NCI-H345 (cell line): ENCODE measurements around the gene RBMS3.
"Not testable (repeated sequence)": the region's sequence is repeated elsewhere in the genome, so short reads cannot be mapped to it uniquely, and the experiment has no call there.

Source experiments
- DNase-seq: peaks from one replicate; lab custom pipeline; 2025; lab: John Stamatoyannopoulos, UW

The RBMS3 gene

GRCh38 chr3:30024466-30024865 lies 743.6 kb downstream of the RBMS3 start:
- DNase-seq, result no peak

- DNase-seq, result no peak
These were observed 746.0 kb downstream of the RBMS3 start for GRCh38 chr3:30026851-30027250.

- no peak for DNase-seq
These were observed 753.5 kb downstream of the RBMS3 start for GRCh38 chr3:30034246-30034991.

- DNase-seq, result no peak
These were observed 755.2 kb downstream of the RBMS3 start for GRCh38 chr3:30035935-30036567.

- no peak for DNase-seq
These were observed 759.3 kb downstream of the RBMS3 start for GRCh38 chr3:30040126-30040525.

GRCh38 chr3:30041481-30041880 lies 760.6 kb downstream of the RBMS3 start:
- DNase-seq, result not testable (repeated sequence)

- peak; percentile 61 for DNase-seq
These were observed 761.5 kb downstream of the RBMS3 start for GRCh38 chr3:30042274-30042859.

- DNase-seq, result no peak
These were observed 762.2 kb downstream of the RBMS3 start for GRCh38 chr3:30042916-30043555.

- DNase-seq, result no peak
These were observed 763.6 kb downstream of the RBMS3 start for GRCh38 chr3:30044515-30044914.

GRCh38 chr3:30048431-30048830 lies 767.6 kb downstream of the RBMS3 start:
- DNase-seq, result no peak

GRCh38 chr3:30050116-30050515 lies 769.2 kb downstream of the RBMS3 start:
- DNase-seq, result not testable (repeated sequence)

- DNase-seq, result no peak
These were observed 778.4 kb downstream of the RBMS3 start for GRCh38 chr3:30059240-30059639.
